Thoracic aorta (tissue), 2 donors: ENCODE results near the gene TGFBR1. TPM values are rescaled to one million over a fixed set of nuclear protein-coding genes. Genes with fewer than 3 reads are reported as not detected.
A peak's percentile ranks its signal among the peaks of the same experiment; 100 is the strongest.

Source experiments
- ATAC-seq: fragments of 150-250 bp; one replicate; pipeline ENCODE4 v1.8.0; 2017; ENCODE audit warnings: low read depth; ENCODE audit not compliant: insufficient number of reproducible peaks, low FRiP score
- DNase-seq: peaks from one replicate; pipeline ENCODE4 v3.0.0-alpha.2; 2020; ENCODE audit warnings: low spot score
- H3K27ac ChIP-seq, 2 donors: fragments of 200-600 bp; sonication (generic); 1 replicate in 1 of 2; 2 replicates in 1 of 2; pipeline ENCODE4 v1.5.1; 2016; ENCODE audit warnings: mild to moderate bottlenecking in 2 of 2, moderate library complexity in 2 of 2
- H3K27me3 ChIP-seq: fragments of 200-600 bp; sonication (generic); replicated peaks from 2 replicates; pipeline ENCODE4 v1.6.0; 2016; ENCODE audit warnings: mild to moderate bottlenecking; ENCODE audit not compliant: insufficient read depth
- H3K36me3 ChIP-seq: fragments of 200-600 bp; sonication (generic); one replicate; pipeline ENCODE4 v1.5.1; 2016
- H3K4me1 ChIP-seq, 2 donors: fragments of 200-600 bp; sonication (generic); 1 replicate in 1 of 2; 2 replicates in 1 of 2; pipeline versions ENCODE4 v1.5.1 to v1.6.0; 2016; ENCODE audit warnings: low read depth in 2 of 2, mild to moderate bottlenecking in 1 of 2; ENCODE audit not compliant: control insufficient read depth in 1 of 2
- H3K4me3 ChIP-seq: fragments of 200-600 bp; sonication (generic); 2 replicates; pipeline ENCODE4 v1.5.1; 2016; ENCODE audit warnings: mild to moderate bottlenecking
- H3K9me3 ChIP-seq: fragments of 200-600 bp; sonication (generic); 2 replicates; pipeline ENCODE4 v1.5.1; 2016
- CTCF ChIP-seq: fragments of 200-600 bp; sonication (generic); IDR thresholded peaks from one replicate; pipeline ENCODE4 v1.5.1; 2019; ENCODE audit warnings: antibody characterized with exemption
- total RNA-seq, 2 donors: library from RNA; depleted of rRNA; stranded (reverse); fragments of >200 nt; gene quantifications; one replicate each; pipeline versions ENCODE4 v1.1.0 to v1.2.3, GENCODE V29; 2016

Gene TGFBR1
- total RNA-seq, 2 donors from 2014 or later: 76.8 to 87.2 TPM

DNA sequence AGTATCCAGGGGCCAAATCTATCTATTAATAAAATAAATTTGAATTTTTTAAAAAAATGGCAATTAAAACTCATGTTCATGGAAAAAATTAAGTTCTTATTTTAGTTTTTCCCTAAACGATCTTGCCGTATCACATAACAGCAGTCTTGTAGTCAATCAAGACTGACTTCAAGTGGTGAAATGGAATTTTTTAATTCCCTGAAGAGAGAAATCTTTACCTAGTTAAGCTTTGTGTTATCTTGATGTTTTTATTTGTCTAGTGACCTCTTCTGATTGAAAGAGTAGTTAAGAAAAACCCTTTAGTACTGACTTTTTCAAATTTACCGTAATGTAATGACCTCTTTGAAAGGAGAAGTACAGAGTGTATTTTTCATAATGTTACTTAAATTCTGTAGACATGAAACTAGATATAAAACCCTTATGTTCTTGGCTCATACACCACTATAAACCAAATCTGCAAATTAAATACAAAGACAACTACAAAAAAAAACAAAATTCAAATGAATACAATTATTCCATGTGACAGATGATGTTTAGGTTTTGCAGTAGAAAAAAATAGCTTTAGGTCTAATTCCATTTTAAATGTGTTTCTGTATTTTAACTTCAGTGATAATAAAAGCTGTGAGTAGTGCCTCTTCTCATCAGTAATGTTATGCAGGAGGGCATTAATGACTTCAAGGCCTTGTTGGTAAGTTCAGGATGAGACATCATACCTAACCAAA, 19.8 kb downstream of the TGFBR1 start:
- Histone ChIP-seq H3K27ac (no peak overlapping the region), H3K4me1 (peaks cover 14 to 48% of the 10 kb centered on the region in 2 donors), H3K4me3 (no peak overlapping the region), H3K9me3 (no peaks in the 10 kb centered on the region), H3K27me3 (no peaks in the 10 kb centered on the region), H3K36me3 (no peaks in the 10 kb centered on the region)
- no peak for DNase-seq
- ATAC-seq: no peak
- TF ChIP-seq CTCF: no peak

DNA sequence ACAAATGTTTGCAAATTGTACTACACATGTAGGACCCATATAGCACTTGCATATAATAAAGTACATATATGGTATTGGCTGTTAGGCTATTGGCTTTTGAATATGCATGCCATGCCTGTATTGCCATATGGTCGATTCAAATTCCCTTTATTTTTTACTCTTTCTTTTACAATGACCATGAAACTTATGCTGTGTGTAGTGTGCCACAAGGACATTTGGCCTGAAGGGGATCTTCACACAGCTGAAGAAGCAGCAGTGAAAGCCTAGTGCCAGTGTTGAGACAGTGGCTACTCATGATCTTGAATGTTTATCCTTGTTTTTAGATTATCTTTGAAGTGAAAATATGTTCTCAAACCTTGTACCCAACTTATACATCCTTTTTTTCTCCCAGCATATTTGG, 20.5 kb downstream of the TGFBR1 start:
- Histone ChIP-seq H3K27ac (no peak overlapping the region), H3K27me3 (no peaks in the 10 kb centered on the region), H3K36me3 (no peaks in the 10 kb centered on the region), H3K9me3 (no peaks in the 10 kb centered on the region), H3K4me3 (no peak overlapping the region), H3K4me1 (peaks cover 12 to 40% of the 10 kb centered on the region in 2 donors)
- no peak for ATAC-seq
- no peak for DNase-seq
- no peak for TF ChIP-seq CTCF

DNA sequence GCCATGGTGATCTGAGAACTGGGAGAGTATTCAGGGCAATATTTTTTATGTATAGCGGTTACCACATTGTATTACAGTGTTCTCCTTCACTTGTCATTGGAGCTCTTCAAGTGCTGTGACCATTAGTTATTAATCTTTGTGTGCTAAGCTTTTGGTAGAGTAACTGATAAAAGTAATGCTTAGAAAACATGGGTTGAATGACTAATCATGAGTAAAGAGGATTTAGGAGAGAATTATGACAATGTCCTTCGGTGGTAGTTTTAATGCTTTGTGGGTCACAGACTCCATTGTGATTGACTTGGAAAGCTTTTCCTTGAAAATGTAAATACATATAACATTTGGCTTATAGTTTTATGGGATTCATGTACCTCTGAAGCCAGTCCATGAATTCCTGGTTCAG, 21.4 kb downstream of the TGFBR1 start:
- H3K4me1 ChIP-seq: peaks cover 12 to 32% of the 10 kb centered on the region in 2 donors
- no peak overlapping the region for H3K4me3 ChIP-seq
- DNase-seq: no peak
- ATAC-seq: no peak
- no peak overlapping the region for H3K27ac ChIP-seq
- TF ChIP-seq CTCF: no peak
- no peaks in the 10 kb centered on the region for H3K9me3 ChIP-seq
- no peaks in the 10 kb centered on the region for H3K27me3 ChIP-seq
- no peaks in the 10 kb centered on the region for H3K36me3 ChIP-seq

- no peak overlapping the region for H3K4me3 ChIP-seq
- no peak for DNase-seq
- no peak for TF ChIP-seq CTCF
- H3K4me1 ChIP-seq: peaks cover 12 to 22% of the 10 kb centered on the region in 2 donors
- no peak overlapping the region for H3K27ac ChIP-seq
- H3K9me3 ChIP-seq: no peaks in the 10 kb centered on the region
- no peaks in the 10 kb centered on the region for H3K27me3 ChIP-seq
- ATAC-seq: peak; percentile 69
- H3K36me3 ChIP-seq: no peaks in the 10 kb centered on the region
These were observed 22.6 kb downstream of the TGFBR1 start for GRCh38 chr9:99127356-99128132.

- no peaks in the 10 kb centered on the region for H3K27me3 ChIP-seq
- H3K27ac ChIP-seq: no peak overlapping the region
- H3K4me3 ChIP-seq: no peak overlapping the region
- TF ChIP-seq CTCF: no peak
- peaks cover 12 to 19% of the 10 kb centered on the region in 2 donors for H3K4me1 ChIP-seq
- ATAC-seq (no peak), DNase-seq (no peak)
- H3K9me3 ChIP-seq: no peaks in the 10 kb centered on the region
- H3K36me3 ChIP-seq: no peaks in the 10 kb centered on the region
These were observed 23.2 kb downstream of the TGFBR1 start for GRCh38 chr9:99128133-99128406.
